GM23248 (cell line): ENCODE results near the gene STRADA. TPM values are rescaled to one million over a fixed set of nuclear protein-coding genes. Genes with fewer than 3 reads are reported as not detected.
A peak's percentile ranks its signal among the peaks of the same experiment; 100 is the strongest.

Experiments used
- DNase-seq: peaks from one replicate; pipeline ENCODE4 v3.0.0-alpha.2; 2015
- H2AFZ ChIP-seq: fragments of 200-600 bp; sonication (generic); 2 replicates; pipeline ENCODE4 v1.6.1; 2016; ENCODE audit warnings: antibody characterized with exemption
- H3F3A ChIP-seq: fragments of 200-600 bp; sonication (generic); 2 replicates; pipeline ENCODE4 v1.6.1; 2016; ENCODE audit warnings: mild to moderate bottlenecking, antibody characterized with exemption, mixed run types; ENCODE audit not compliant: insufficient read depth
- H3K27ac ChIP-seq: fragments of 200-600 bp; sonication (generic); 2 replicates; pipeline ENCODE4 v1.5.1; 2016; ENCODE audit warnings: mild to moderate bottlenecking
- H3K27me3 ChIP-seq: fragments of 200-600 bp; sonication (generic); replicated peaks from 2 replicates; pipeline ENCODE4 v1.6.1; 2016; ENCODE audit warnings: mild to moderate bottlenecking; ENCODE audit not compliant: insufficient read depth
- H3K36me3 ChIP-seq: fragments of 200-600 bp; sonication (generic); 2 replicates; pipeline ENCODE4 v1.6.1; 2016; ENCODE audit warnings: low read depth, mild to moderate bottlenecking
- H3K4me1 ChIP-seq: fragments of 200-600 bp; sonication (generic); 2 replicates; pipeline ENCODE4 v1.6.1; 2016; ENCODE audit warnings: mild to moderate bottlenecking; ENCODE audit not compliant: insufficient read depth
- H3K4me2 ChIP-seq: fragments of 200-600 bp; sonication (generic); one replicate; pipeline ENCODE4 v1.6.1; 2016; ENCODE audit warnings: mild to moderate bottlenecking; ENCODE audit not compliant: unreplicated experiment
- H3K4me3 ChIP-seq: fragments of 200-600 bp; sonication (generic); 2 replicates; pipeline ENCODE4 v1.5.1; 2016; ENCODE audit warnings: mild to moderate bottlenecking
- H3K79me2 ChIP-seq: fragments of 200-600 bp; sonication (generic); 2 replicates; pipeline ENCODE4 v1.6.1; 2016; ENCODE audit warnings: mild to moderate bottlenecking; ENCODE audit not compliant: insufficient read depth
- H3K9ac ChIP-seq: fragments of 200-600 bp; sonication (generic); 2 replicates; pipeline ENCODE4 v1.6.1; 2016; ENCODE audit warnings: mild to moderate bottlenecking
- H3K9me2 ChIP-seq: fragments of 200-600 bp; sonication (generic); 2 replicates; pipeline ENCODE4 v1.6.1; 2016; ENCODE audit warnings: mixed run types, mild to moderate bottlenecking, moderate library complexity; ENCODE audit not compliant: insufficient read depth
- H3K9me3 ChIP-seq: fragments of 200-600 bp; sonication (generic); one replicate; pipeline ENCODE4 v1.6.1; 2017; ENCODE audit warnings: low read depth
- H4K20me1 ChIP-seq: fragments of 200-600 bp; sonication (generic); 2 replicates; pipeline ENCODE4 v1.6.0; 2016; ENCODE audit not compliant: insufficient read depth
- EZH2 ChIP-seq: fragments of 200-600 bp; sonication (generic); IDR thresholded peaks from 2 replicates; pipeline ENCODE4 v1.6.1; 2018; ENCODE audit warnings: antibody characterized with exemption, mild to moderate bottlenecking; ENCODE audit not compliant: insufficient read depth, poor library complexity, severe bottlenecking
- EZH2phosphoT487 ChIP-seq: fragments of 200-600 bp; sonication (generic); IDR thresholded peaks from 2 replicates; pipeline ENCODE4 v1.6.1; 2018; ENCODE audit warnings: antibody characterized with exemption, moderate library complexity, mild to moderate bottlenecking, low read depth; ENCODE audit not compliant: insufficient read depth
- WGBS, 2 experiments: methylation state at CpG; one replicate each; pipeline ENCODE4 v1.1.6; 2015 to 2017; ENCODE audit warnings: low lambda C conversion rate in 2 of 2, low coverage in 1 of 2; ENCODE audit errors: missing lambda C conversion rate in 2 of 2; 5-methylcytosine and 5-hydroxymethylcytosine counted together
- in situ Hi-C: fragments of 300-500 bp; cut with MboI; formaldehyde crosslinking; loops from 2 replicates; pipeline ENCODE4 v1.15.0; 2020
- polyA plus RNA-seq: library from polyadenylated mRNA; unstranded; fragments of >200 nt; fragmentation: Nextera tagmentation; extraction: Ambion mirVana; gene quantifications from 2 replicates; pipeline ENCODE4 v1.2.1, GENCODE V29; 2016
- total RNA-seq: library from RNA; depleted of rRNA; stranded (reverse); fragments of >200 nt; shearing (Covaris generic); gene quantifications from 2 replicates; pipeline ENCODE4 v1.2.3, GENCODE V29; 2014

The STRADA gene
- total and polyA plus RNA-seq, 2 experiments from 2014 or later: 15.7 to 22.3 TPM

GRCh38 chr17:63702721-63703015 is 38.9 kb downstream of the STRADA start:
- TF ChIP-seq EZH2 (no peak), EZH2phosphoT487 (no peak)
- Histone ChIP-seq H3K27me3 (no peaks in the 10 kb centered on the region), H3K4me2 (no peak overlapping the region), H3K9ac (no peak overlapping the region), H3K27ac (no peak overlapping the region), H3K4me1 (0 out of 2 replicates have a peak, but pooled peaks cover 4% of the 10 kb centered on the region), H3K9me2 (no peaks in the 10 kb centered on the region), H3K9me3 (no peaks in the 10 kb centered on the region), H3F3A (peaks cover 7% of the 10 kb centered on the region; the same call in 1 of the 2 replicates), H3K36me3 (no peaks in the 10 kb centered on the region), H3K79me2 (no peaks in the 10 kb centered on the region), H2AFZ (no peak overlapping the region), H3K4me3 (no peak overlapping the region), H4K20me1 (no peaks in the 10 kb centered on the region)
- in situ Hi-C loops: no loop called here
- no peak for DNase-seq
- 86 to 88% methylated on average over 6 of the region's 6 CpGs for WGBS, 2 experiments

- in situ Hi-C loops: no loop called here
- DNase-seq: no peak
- 94% methylated on average over 11 to 19 of the region's 19 CpGs for WGBS, 2 experiments
- Histone ChIP-seq H3K36me3 (no peaks in the 10 kb centered on the region), H3K4me2 (no peak overlapping the region), H3K27me3 (no peaks in the 10 kb centered on the region), H2AFZ (no peak overlapping the region), H3K9me3 (no peaks in the 10 kb centered on the region), H3K79me2 (no peaks in the 10 kb centered on the region), H3F3A (peaks cover 13% of the 10 kb centered on the region; the same call in 1 of the 2 replicates), H4K20me1 (no peaks in the 10 kb centered on the region), H3K9me2 (no peaks in the 10 kb centered on the region), H3K27ac (no peak overlapping the region), H3K4me3 (no peak overlapping the region), H3K4me1 (0 out of 2 replicates have a peak, but pooled peaks cover 4% of the 10 kb centered on the region), H3K9ac (no peak overlapping the region)
- TF ChIP-seq EZH2: no peak
- TF ChIP-seq EZH2phosphoT487: no peak
Measured at GRCh38 chr17:63701868-63702720, 39.5 kb downstream of the STRADA start.

DNA sequence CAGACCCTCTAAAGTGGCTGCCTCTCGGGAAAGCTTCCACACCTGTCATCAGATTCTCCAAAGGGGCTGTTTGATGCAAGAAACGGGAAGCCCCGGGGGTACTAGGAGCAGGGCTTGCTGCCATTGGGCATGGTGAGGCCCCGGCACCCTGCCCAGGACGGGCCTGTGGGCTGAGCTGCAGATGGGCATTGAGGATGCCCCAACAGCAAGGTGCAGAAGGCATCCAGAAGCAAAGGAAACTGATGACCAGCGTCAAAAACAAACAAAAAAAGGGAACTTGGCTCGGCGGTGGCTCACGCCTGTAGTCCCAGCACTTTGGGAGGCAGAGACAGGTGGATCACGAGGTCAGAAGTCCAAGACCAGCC is 40.2 kb downstream of the STRADA start:
- Histone ChIP-seq H3K4me1 (0 out of 2 replicates have a peak, but pooled peaks cover 4% of the 10 kb centered on the region), H3K36me3 (no peaks in the 10 kb centered on the region), H3F3A (peaks cover 16% of the 10 kb centered on the region; the same call in 1 of the 2 replicates), H3K27ac (peak overlapping the region; percentile 41; the same call in 1 of the 2 replicates), H3K4me2 (peak overlapping the region; percentile 56), H3K9me2 (no peaks in the 10 kb centered on the region), H2AFZ (peak overlapping the region; percentile 78), H3K9ac (peak overlapping the region; percentile 51), H3K4me3 (peak overlapping the region; percentile 21), H4K20me1 (no peaks in the 10 kb centered on the region), H3K27me3 (no peaks in the 10 kb centered on the region), H3K9me3 (no peaks in the 10 kb centered on the region), H3K79me2 (no peaks in the 10 kb centered on the region)
- TF ChIP-seq EZH2 (no peak), EZH2phosphoT487 (no peak)
- DNase-seq: no peak
- WGBS, 2 experiments: 75 to 77% methylated on average over 10 of the region's 10 CpGs
- in situ Hi-C loops: no loop called here

GRCh38 chr17:63700528-63701455 is 40.8 kb downstream of the STRADA start:
- H3K27me3 ChIP-seq: no peaks in the 10 kb centered on the region
- 0 out of 2 replicates have a peak, but pooled peaks cover 4% of the 10 kb centered on the region for H3K4me1 ChIP-seq
- no peaks in the 10 kb centered on the region for H3K9me2 ChIP-seq
- DNase-seq: peak; percentile 79
- H3K9ac ChIP-seq: peak overlapping the region; percentile 51
- peak overlapping the region; percentile 78 for H2AFZ ChIP-seq
- H3F3A ChIP-seq: peaks cover 16% of the 10 kb centered on the region; the same call in 1 of the 2 replicates
- H3K79me2 ChIP-seq: no peaks in the 10 kb centered on the region
- in situ Hi-C loops: no loop called here
- 7 to 9% methylated on average over 45 to 58 of the region's 88 CpGs for WGBS, 2 experiments
- no peak for TF ChIP-seq EZH2phosphoT487
- no peak for TF ChIP-seq EZH2
- H3K36me3 ChIP-seq: no peaks in the 10 kb centered on the region
- no peaks in the 10 kb centered on the region for H4K20me1 ChIP-seq
- H3K9me3 ChIP-seq: no peaks in the 10 kb centered on the region
- H3K27ac ChIP-seq: peak overlapping the region; percentile 41
- peak overlapping the region; percentile 56 for H3K4me2 ChIP-seq
- H3K4me3 ChIP-seq: peak overlapping the region; percentile 62
